ENCODE results near the gene ZNF35. TPM values are rescaled to one million over a fixed set of nuclear protein-coding genes. Genes with fewer than 3 reads are reported as not detected.

The ZNF35 gene
- total RNA-seq, 2 experiments from 2014 or later = 5.4 to 5.8 TPM

GRCh38 chr3:44680921-44681455 lies 32.5 kb downstream of the ZNF35 start:
- Mint-ChIP-seq H3K4me3 (no peak overlapping the region), H3K27ac (no peak overlapping the region), H3K9me3 (peaks cover 44% of the 10 kb centered on the region), H3K36me3 (ENCODE audit: low read depth) (peaks cover 47% of the 10 kb centered on the region), H3K27me3 (no peaks in the 10 kb centered on the region), H3K4me1 (ENCODE audit: low read depth) (peaks cover 12% of the 10 kb centered on the region)
- no peak for ATAC-seq
- DNase-seq = no peak
- intact Hi-C loops (cut with micrococcal nuclease) = no loop called here
- ChIA-PET POLR2A (no interaction called here), CTCF (no interaction called here)
- no peak for TF ChIP-seq CTCF (IDR thresholded peaks at IDR 0.05)

- Mint-ChIP-seq H3K27ac (no peak overlapping the region), H3K27me3 (peaks cover under 1% of the 10 kb centered on the region), H3K9me3 (peaks cover 48% of the 10 kb centered on the region), H3K4me3 (no peak overlapping the region), H3K36me3 (ENCODE audit: low read depth) (peaks cover 45% of the 10 kb centered on the region), H3K4me1 (ENCODE audit: low read depth) (peaks cover 12% of the 10 kb centered on the region)
- intact Hi-C loops (cut with micrococcal nuclease) = no loop called here
- ChIA-PET CTCF (interaction anchor here (1.0 kb wide), 1 partner anchor 8 kb away, joined by 3 read pairs; no protein-coding TSS in a partner anchor), POLR2A (no interaction called here)
- TF ChIP-seq CTCF (IDR thresholded peaks at IDR 0.05) = no peak
- ATAC-seq (no peak), DNase-seq (no peak)
These were observed 33.8 kb downstream of the ZNF35 start for GRCh38 chr3:44682182-44682896.

- no peak for TF ChIP-seq CTCF (IDR thresholded peaks at IDR 0.05)
- Mint-ChIP-seq H3K27me3 (peaks cover 13% of the 10 kb centered on the region), H3K36me3 (ENCODE audit: low read depth) (peaks cover 42% of the 10 kb centered on the region), H3K4me3 (peak overlapping the region; percentile 76), H3K27ac (peak overlapping the region; percentile 73), H3K4me1 (ENCODE audit: low read depth) (peaks cover 12% of the 10 kb centered on the region), H3K9me3 (peaks cover 42% of the 10 kb centered on the region)
- ChIA-PET POLR2A (interaction anchor here (0.8 to 1.0 kb wide), 2 partner anchors 44 to 61 kb away, joined by 3 read pairs; partner anchors contain the start of genes ZNF197 and ZNF501), CTCF (no interaction called here)
- DNase-seq (peak; percentile 86), ATAC-seq (peak; percentile 95)
- intact Hi-C loops (cut with micrococcal nuclease) = no loop called here
These were observed 36.7 kb downstream of the ZNF35 start for GRCh38 chr3:44685128-44685800.

GRCh38 chr3:44687898-44688297 lies 39.4 kb downstream of the ZNF35 start:
- intact Hi-C loops (cut with micrococcal nuclease) = no loop called here
- no peak for DNase-seq
- Mint-ChIP-seq H3K4me3 (no peak overlapping the region), H3K4me1 (ENCODE audit: low read depth) (peaks cover 12% of the 10 kb centered on the region), H3K9me3 (peaks cover 28% of the 10 kb centered on the region), H3K27me3 (peaks cover 33% of the 10 kb centered on the region), H3K27ac (no peak overlapping the region), H3K36me3 (ENCODE audit: low read depth) (peaks cover 30% of the 10 kb centered on the region)
- TF ChIP-seq CTCF (IDR thresholded peaks at IDR 0.05) = no peak
- POLR2A ChIA-PET = interaction anchor here (0.6 kb wide), 1 partner anchor 101 kb away, joined by 3 read pairs; no protein-coding TSS in a partner anchor
- CTCF ChIA-PET = no interaction called here
- ATAC-seq = no peak

Other genes starting within 250 kb of the ZNF35 start
- gene ZNF445, start 171.1 kb upstream of the ZNF35 start, total RNA-seq = 10 to 100 TPM; 16.3 to 18.4 TPM
- gene ZKSCAN7, start 93.5 kb upstream of the ZNF35 start, total RNA-seq = 1 to 10 TPM; 4.0 to 4.7 TPM
- gene ZNF660, start 63.8 kb upstream of the ZNF35 start, total RNA-seq = 1 to 10 TPM; 1.0 to 1.2 TPM
- gene ZNF197, start 23.7 kb upstream of the ZNF35 start, total RNA-seq = 10 to 100 TPM; 10.6 to 11.6 TPM
- 1 to 10 TPM; 2.0 to 2.3 TPM for gene ZNF502, start 63.9 kb downstream of the ZNF35 start, total RNA-seq
- gene ZNF501, start 80.9 kb downstream of the ZNF35 start, total RNA-seq = 1 to 10 TPM; 2.7 to 3.2 TPM
- gene KIAA1143, start 112.9 kb downstream of the ZNF35 start, total RNA-seq = 10 to 100 TPM; 36.6 to 39.1 TPM
- gene KIF15, start 113.1 kb downstream of the ZNF35 start, total RNA-seq = 10 to 100 TPM; 38.1 to 41.9 TPM
- gene TMEM42, start 213.2 kb downstream of the ZNF35 start, total RNA-seq = 10 to 100 TPM; 11.3 to 11.8 TPM
- not detected for gene TGM4, start 225.9 kb downstream of the ZNF35 start, total RNA-seq